Measurements from ENCODE around the gene EPHB1.

DNA sequence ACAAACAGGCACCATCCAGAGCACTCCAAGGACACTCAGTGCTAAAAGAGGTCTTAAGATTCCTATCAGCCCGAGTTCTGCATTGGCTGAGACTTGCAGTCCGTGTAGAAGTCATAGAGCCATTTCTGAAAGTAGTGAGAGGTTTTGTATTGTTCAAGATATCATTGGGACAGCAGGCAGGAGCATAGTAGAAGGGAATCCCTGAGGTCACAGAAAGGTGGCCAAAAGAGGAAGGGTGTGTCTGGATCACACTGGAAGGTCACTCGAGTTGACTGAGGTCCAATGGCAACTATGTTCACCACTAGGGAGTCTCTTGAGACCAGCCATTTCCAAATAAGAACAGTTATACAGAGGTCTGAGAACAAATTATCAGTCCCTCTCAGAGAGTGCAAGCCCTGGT, 468.3 kb downstream of the EPHB1 start:
- TF ChIP-seq CTCF (IDR thresholded peaks at IDR 0.05; ENCODE audit: insufficient read depth, low read length) (no peak), REST (IDR thresholded peaks at IDR 0.05; ENCODE audit: insufficient replicate concordance, low read depth) (no peak), POLR2AphosphoS5 (IDR thresholded peaks at IDR 0.05; ENCODE audit: low read depth) (no peak)
